GM18511 (cell line): ENCODE results near the gene ZMPSTE24.

Source experiments
- ATAC-seq: cut with Tn5 transposase; IDR thresholded peaks from one replicate; pipeline ENCODE4 v1.9.1; 2021; ENCODE audit warnings: mild to moderate bottlenecking, moderate library complexity; ENCODE audit not compliant: unreplicated experiment

Gene ZMPSTE24

DNA sequence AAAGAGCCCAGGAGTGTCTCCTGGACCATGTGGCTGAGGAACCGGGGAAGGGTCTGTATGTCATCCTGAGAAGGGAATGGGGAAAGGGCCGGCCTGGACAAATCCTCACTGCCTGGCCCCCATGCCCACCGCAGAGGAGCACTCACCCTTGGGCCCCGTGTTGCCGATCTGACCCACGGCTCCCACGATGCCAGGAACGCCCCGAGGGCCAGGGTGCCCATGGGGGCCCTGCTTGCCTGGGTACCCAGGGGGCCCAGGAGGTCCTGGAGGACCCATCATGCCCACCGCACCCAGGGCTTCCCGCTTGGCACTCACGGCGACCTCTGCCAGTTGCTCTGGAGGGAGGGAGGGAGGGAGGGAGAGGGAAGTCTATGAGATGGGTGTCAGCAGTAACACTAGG is 44.4 kb downstream of the ZMPSTE24 start:
- no peak for ATAC-seq

DNA sequence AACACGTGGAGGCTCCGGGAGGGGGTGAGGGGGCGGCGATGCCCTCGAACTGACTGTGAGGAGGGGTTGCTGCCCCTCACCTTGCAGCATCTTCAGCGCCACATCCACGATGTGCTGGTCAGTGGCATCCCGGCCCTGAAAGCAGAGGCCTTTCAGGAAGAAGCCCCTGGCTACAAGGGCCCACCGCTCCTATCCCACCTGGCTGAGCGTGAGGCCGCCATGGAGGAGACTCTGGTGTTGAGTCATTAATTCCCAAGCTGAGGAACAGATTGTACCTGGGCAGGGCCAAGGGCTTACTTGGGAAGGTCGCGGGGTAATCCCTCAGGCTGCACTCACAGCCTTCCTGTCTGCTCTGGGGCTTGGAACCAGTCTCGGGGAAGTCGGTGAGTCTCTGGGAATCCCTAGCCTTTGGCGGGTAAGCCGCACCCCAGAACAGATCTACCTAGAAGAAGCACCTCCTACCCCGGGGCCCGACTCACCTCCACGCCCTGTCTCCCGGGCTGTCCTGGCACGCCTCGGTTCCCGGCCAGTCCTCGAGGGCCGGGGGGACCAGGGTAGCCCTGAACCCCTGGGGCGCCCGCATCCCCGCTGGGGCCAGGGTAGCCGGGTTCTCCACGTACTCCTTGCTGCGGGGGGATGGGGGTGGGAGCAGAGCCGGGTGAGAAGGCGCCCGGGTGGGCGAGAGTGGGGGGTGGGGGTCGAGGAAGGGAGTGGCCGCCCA is 45.2 kb downstream of the ZMPSTE24 start:
- no peak for ATAC-seq

DNA sequence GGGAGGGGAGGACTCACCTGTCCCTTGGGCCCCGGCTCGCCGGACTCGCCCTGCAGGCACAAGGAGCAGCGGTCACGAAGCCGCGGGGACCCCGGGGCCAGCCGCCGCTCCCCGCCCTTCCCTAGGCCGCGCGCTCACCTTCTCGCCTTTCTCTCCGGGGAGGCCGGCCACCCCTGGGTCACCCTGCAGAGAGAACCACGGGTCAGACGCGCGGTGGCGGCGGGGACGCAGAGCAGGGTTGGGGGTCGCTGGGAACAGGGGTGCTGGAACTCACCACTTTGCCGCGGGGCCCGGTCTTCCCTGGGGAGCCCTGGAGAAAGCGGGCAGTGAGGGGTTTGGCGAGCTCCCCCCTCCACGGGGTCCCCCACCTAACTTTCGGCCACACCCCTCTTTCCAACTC is 45.8 kb downstream of the ZMPSTE24 start:
- no peak for ATAC-seq

DNA sequence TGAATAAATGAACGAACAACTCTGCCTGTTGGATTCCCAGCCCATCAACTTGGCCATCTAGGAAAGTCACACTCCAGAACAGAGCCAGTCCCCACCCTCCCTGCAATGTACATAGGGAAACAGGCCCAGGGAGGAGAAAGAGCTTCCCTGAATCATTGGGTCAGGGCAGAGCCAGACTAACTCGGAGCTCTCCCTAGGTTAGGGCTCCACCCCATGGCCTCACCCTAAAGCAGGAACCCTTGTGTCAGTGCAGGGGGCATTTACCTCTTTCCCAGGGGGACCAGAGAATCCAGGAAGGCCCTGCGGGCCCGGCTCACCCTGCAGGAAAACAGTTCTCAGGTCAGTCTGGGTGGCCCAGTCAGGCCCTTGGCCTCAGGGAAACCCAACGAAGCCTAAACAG is 47.4 kb downstream of the ZMPSTE24 start:
- no peak for ATAC-seq

- no peak for ATAC-seq
These were observed 47.8 kb downstream of the ZMPSTE24 start for GRCh38 chr1:40305871-40306270.

GRCh38 chr1:40306296-40306695 is 48.3 kb downstream of the ZMPSTE24 start:
- no peak for ATAC-seq

- ATAC-seq = no peak
These were observed 49.1 kb downstream of the ZMPSTE24 start for GRCh38 chr1:40307186-40307585.

DNA sequence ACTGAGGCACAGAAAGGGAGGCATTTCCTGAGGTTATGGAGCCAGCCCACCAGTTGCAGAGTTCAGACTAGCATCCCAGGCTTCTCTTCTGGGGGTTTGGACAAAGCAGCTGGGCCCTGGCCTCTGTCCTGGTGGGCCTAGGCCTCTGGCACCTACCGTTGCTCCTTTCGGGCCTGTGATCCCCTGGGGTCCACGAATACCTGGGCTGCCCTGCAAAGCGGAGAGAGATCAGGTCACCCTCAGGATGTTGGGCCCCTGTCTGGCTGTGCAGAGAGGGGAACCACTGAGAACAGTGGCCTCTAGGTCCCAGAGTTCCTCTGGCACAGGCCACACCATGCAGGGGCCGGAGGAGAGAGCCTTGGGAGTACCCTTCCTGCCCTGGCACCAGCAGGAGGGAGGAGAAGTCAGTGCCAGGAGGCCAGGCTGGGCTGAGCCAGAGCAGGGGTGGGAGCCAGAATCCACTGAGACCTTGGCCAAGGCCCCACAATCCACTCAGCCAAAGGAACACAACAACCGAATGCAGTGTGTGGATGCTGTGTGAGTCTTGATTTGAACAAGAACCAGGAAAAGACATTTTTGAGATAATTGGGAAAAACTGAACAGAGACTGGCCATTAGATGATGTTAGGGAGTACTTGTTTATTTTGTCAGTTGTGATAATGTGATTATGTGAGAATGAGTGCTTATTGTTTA is 50.1 kb downstream of the ZMPSTE24 start:
- no peak for ATAC-seq

- no peak for ATAC-seq
These were observed 51.5 kb downstream of the ZMPSTE24 start for GRCh38 chr1:40309374-40310128.

DNA sequence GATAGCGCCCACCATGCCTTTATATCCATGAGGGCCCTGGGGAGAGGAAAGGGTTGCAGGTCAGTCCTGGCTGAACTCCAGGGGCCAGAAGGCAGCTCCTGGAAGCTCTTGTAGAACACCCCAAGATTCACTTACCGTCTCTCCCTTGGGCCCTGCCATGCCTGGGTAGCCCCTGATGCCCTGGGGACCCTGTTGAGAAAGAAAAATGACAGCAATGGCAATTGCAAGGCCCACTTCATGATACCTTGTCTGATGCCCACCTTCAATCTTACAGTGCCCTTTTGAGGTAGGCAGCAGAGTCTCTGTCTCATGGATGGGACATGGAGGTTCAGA is 52.1 kb downstream of the ZMPSTE24 start:
- ATAC-seq = no peak

DNA sequence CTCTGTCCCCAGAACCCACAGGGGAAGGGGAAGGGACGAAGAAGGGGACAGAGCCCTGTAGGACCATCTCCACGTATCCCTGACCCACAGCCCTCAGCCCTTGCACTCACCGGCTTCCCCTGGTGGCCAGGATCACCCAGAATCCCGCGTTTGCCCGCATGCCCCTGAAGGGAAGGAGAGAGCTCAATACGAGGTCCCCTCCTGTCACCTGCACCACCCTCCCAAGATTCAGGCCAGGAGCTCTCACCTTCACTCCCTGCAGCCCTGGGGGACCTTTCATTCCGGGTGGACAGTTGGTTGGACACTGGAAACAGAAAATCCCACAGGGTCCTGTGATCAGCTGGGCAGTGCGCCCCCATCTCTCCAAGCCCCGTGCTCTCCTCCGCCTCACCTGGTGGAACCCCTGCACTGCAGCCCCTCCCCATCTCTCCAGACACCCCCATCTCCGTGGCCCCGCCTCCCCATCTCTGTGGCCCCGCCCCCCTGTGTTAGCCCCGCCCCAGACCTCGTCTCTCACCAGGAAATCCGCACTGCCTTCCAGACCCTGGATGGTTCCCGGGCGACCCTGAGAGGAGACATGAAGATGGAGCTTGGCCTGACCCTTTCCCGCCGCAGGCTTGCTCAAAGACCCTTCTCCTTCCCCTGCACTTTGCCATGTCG is 53.1 kb downstream of the ZMPSTE24 start:
- ATAC-seq = no peak

- no peak for ATAC-seq
These were observed 53.7 kb downstream of the ZMPSTE24 start for GRCh38 chr1:40311692-40312091.

DNA sequence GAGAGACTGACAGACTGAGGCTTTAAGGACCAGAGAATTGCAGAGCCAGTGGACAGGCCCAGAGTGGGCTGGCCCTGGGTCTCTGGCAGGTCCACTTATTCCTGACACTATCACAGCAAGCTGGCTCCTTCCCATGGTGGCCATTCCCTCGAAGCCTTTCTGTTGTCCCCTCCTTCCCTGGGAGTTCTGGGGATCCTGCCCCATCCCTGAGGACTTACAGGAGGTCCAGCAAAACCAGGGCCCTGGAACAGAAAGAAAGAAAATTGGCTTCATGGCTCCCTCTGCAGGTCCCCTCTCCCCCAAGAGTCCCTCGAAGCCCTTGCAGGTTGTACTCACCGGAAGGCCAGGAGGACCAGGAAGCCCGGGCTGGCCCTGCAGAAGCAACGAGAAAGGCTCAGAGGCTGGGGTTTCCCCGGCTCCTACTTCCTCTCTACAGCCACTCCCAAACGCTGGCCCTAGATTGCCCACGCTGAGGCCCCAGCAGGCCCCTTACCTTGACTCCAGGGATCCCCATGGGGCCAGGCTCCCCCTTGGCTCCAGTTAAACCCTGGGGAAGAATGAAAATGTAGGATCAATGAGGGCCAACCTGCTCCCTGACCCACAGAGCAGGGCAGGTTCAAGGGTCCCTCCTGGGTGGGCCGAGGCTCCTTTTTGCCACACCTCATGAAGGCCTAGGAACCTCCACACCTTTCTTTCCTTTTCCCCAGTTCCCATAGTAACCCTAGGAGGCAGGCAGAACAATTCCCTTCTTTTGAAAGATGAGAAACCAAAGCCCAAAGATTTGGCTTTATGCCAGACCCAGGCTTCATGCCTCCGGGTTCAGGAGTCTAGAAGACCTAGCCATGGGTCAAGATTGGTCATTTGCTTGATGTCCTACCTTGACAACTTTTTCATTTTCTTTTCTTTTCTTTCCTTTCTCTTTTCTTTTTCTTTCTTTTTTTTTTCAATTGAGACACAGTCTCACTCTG is 54.5 kb downstream of the ZMPSTE24 start:
- no peak for ATAC-seq

DNA sequence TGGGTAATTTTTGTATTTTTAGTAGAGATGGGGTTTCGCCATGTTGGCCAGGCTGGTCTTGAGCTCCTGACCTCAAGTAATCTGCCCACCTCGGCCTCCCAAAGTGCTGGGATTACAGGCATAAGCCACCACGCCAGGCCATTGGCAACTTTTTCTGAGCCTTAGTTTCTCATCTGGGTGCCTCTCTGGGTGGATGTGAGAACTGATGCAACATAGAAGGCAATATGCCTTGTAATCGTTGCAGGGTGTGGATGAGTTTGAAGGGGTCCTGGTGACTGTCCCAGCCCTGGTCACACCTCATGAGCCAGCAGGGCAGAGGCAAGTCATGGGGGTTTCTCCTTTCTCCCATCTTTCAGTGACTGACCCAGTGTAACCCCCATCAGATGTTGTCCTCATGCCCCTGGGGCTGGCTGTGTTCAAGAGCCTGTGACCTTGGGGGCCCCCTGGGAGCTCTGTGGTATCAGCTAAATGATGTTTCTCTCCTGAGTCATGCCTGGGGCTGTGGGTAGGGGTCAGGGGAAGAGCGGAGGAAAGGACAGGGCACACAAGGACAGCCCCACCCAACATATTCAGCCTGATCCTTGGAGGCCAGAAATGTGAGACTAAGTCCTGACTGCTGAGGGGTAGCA is 55.4 kb downstream of the ZMPSTE24 start:
- peak; percentile 48 for ATAC-seq

GRCh38 chr1:40313958-40314720 is 56.1 kb downstream of the ZMPSTE24 start:
- ATAC-seq = no peak

- no peak for ATAC-seq
These were observed 56.7 kb downstream of the ZMPSTE24 start for GRCh38 chr1:40314721-40315238.

- peak; percentile 55 for ATAC-seq
These were observed 57.3 kb downstream of the ZMPSTE24 start for GRCh38 chr1:40315239-40315794.

GRCh38 chr1:40315795-40316594 is 58.0 kb downstream of the ZMPSTE24 start:
- ATAC-seq = no peak
